ENCODE measurements around the gene NCKAP5L.

- TF ChIP-seq CTCF (conservative IDR thresholded peaks at IDR 0.05 in 1 of 2, IDR thresholded peaks at IDR 0.05 in 1 of 2; ENCODE audit: low read depth in 1 of 2, low read length in 2 of 2) (no peak), EZH2 (IDR thresholded peaks at IDR 0.05; ENCODE audit: low read length, missing control alignments) (no peak)
Measured at GRCh38 chr12:49797449-49797776, 30.8 kb downstream of the NCKAP5L start.

Data from fibroblast of lung (primary cell).